BLaER1 treated with 17β-estradiol and CSF1 and Interleukin-3, amounts not matched to agents 10 nM and 100 nM (cell line): ENCODE data around the gene ZC3H18.
A peak's percentile ranks its signal among the peaks of the same experiment; 100 is the strongest.

Source experiments
- H3K27ac ChIP-seq, 11 experiments: shearing (Covaris generic); formaldehyde crosslinking; 2 replicates each; pipeline ENCODE4 v1.8.1; 2022
- H3K27me3 ChIP-seq, 11 experiments: shearing (Covaris generic); formaldehyde crosslinking; 2 replicates each; pipeline ENCODE4 v1.8.1; 2022
- H3K36me3 ChIP-seq, 11 experiments: shearing (Covaris generic); formaldehyde crosslinking; 2 replicates each; pipeline ENCODE4 v1.8.1; 2022
- H3K4me1 ChIP-seq, 10 experiments: shearing (Covaris generic); formaldehyde crosslinking; 2 replicates each; pipeline ENCODE4 v1.8.1; 2022
- H3K4me2 ChIP-seq, 11 experiments: shearing (Covaris generic); formaldehyde crosslinking; 2 replicates each; pipeline ENCODE4 v1.8.1; 2022
- H3K4me3 ChIP-seq, 10 experiments: shearing (Covaris generic); formaldehyde crosslinking; 2 replicates each; pipeline ENCODE4 v1.8.1; 2022
- H3K9ac ChIP-seq, 11 experiments: shearing (Covaris generic); formaldehyde crosslinking; 2 replicates each; pipeline ENCODE4 v1.8.1; 2022
- H3K9me3 ChIP-seq, 11 experiments: shearing (Covaris generic); formaldehyde crosslinking; replicated peaks in 1 of 11; 2 replicates each; pipeline ENCODE4 v1.8.1; 2022
- H4K20me1 ChIP-seq, 11 experiments: shearing (Covaris generic); formaldehyde crosslinking; 2 replicates each; pipeline ENCODE4 v1.8.1; 2022
- Cebpa-rat ChIP-seq, 11 experiments: shearing (Covaris generic); IDR thresholded peaks; 2 replicates each; pipeline ENCODE4 v1.8.1; 2022

The ZC3H18 gene

GRCh38 chr16:88560714-88561484, 9.3 kb upstream of the ZC3H18 start:
- Histone ChIP-seq H3K27me3 (peaks cover 0 to 26% (median 0%) of the 10 kb centered on the region in 11 experiments; a peak in 9 of 22 replicates), H4K20me1 (peaks cover 0 to 10% (median 0%) of the 10 kb centered on the region in 11 experiments; a peak in 3 of 22 replicates), H3K4me3 (no peak overlapping the region), H3K9ac (no peak overlapping the region), H3K36me3 (no peaks in the 10 kb centered on the region; a peak in 1 of 22 replicates), H3K27ac (no peak overlapping the region), H3K9me3 (peaks cover 4 to 12% (median 10%) of the 10 kb centered on the region in 11 experiments; a peak in 19 of 22 replicates), H3K4me1 (peaks cover 20 to 66% (median 51%) of the 10 kb centered on the region in 10 experiments), H3K4me2 (no peak overlapping the region)
- TF ChIP-seq Cebpa-rat (IDR thresholded peaks at IDR 0.05) = no peak

DNA sequence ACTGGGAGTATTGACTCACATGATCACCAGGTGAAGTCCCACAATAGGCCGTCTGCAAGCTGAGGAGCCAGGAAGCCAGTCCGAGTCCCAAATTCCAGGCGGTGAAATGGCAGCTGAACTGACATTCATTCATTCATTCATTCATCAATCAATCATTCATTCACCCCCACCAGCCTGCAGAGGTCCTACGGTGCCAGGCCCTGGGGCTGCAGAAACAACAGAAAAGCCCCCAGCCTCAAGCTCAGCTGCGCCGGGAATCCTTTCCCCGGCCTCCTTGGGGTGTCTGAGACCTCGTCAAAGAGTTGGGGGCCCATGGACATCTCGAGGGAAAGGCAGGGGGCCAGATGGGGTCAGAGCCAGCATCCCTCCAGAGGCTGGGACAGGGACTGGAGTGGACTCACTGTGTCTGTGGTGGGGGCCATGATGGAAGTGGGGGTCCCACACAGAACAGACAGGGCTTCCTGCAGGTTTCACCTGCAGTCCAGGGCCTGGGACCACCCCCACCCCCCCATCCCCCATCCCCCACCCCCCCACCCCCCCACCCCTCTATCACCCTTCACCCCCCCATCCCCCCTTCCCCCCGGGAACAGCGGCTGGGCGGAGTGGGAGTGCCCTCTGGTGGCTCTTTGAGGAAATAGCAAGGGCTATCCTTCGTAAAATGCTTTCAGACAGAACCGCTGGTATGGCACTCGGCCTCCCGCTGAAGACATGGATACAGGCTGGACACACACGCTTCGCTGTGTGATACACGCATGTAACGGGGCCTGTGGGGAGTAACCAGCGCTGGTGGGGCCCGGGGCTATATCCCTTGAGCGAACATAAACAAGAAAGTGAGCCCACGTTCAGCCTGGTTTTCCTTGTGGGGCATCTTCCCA, 8.5 kb upstream of the ZC3H18 start:
- H3K4me1 ChIP-seq = peaks cover 28 to 67% (median 54%) of the 10 kb centered on the region in 10 experiments
- H3K4me3 ChIP-seq = no peak overlapping the region
- peak overlapping the region; percentile 49 to 87 (median 65) for H3K4me2 ChIP-seq
- H3K9me3 ChIP-seq = peaks cover under 1 to 4% (median 1%) of the 10 kb centered on the region in 11 experiments; a peak in 18 of 22 replicates
- H4K20me1 ChIP-seq = peaks cover 0 to 10% (median 0%) of the 10 kb centered on the region in 11 experiments; a peak in 3 of 22 replicates
- no peaks in the 10 kb centered on the region for H3K36me3 ChIP-seq
- H3K27ac ChIP-seq = no peak overlapping the region
- H3K27me3 ChIP-seq = peaks cover 0 to 18% (median 0%) of the 10 kb centered on the region in 11 experiments; a peak in 9 of 22 replicates
- no peak for TF ChIP-seq Cebpa-rat (IDR thresholded peaks at IDR 0.05)
- H3K9ac ChIP-seq = peak overlapping the region in 5 of 11 experiments; percentile 2 to 67 (median 49); a peak in 7 of 22 replicates

GRCh38 chr16:88566158-88566557, 4.0 kb upstream of the ZC3H18 start:
- Histone ChIP-seq H3K9ac (peak overlapping the region in 6 of 11 experiments; percentile 9 to 43 (median 28); a peak in 10 of 22 replicates), H3K4me2 (peak overlapping the region; percentile 27 to 70 (median 62)), H3K27ac (peak overlapping the region in 3 of 11 experiments; percentile 38 to 66 (median 55); a peak in 3 of 22 replicates), H3K27me3 (no peaks in the 10 kb centered on the region), H3K9me3 (peaks cover 0 to 11% (median 0%) of the 10 kb centered on the region in 11 experiments; a peak in 5 of 22 replicates), H3K4me3 (no peak overlapping the region), H3K36me3 (no peaks in the 10 kb centered on the region), H4K20me1 (peaks cover 4 to 16% (median 8%) of the 10 kb centered on the region in 11 experiments; a peak in 19 of 22 replicates), H3K4me1 (peaks cover 25 to 64% (median 58%) of the 10 kb centered on the region in 10 experiments)
- TF ChIP-seq Cebpa-rat (IDR thresholded peaks at IDR 0.05) = no peak

GRCh38 chr16:88568710-88569613, 1.2 kb upstream of the ZC3H18 start:
- Histone ChIP-seq H3K4me3 (peak overlapping the region; percentile 86 to 99 (median 96)), H3K9ac (peak overlapping the region; percentile 79 to 98 (median 90)), H3K27ac (peak overlapping the region; percentile 13 to 95 (median 84); a peak in 20 of 22 replicates)

GRCh38 chr16:88569614-88569984, 604 bp upstream of the ZC3H18 start:
- H3K4me3 ChIP-seq = peak overlapping the region; percentile 86 to 99 (median 96)
- peaks cover 35 to 43% (median 42%) of the 10 kb centered on the region in 11 experiments; a peak in 21 of 22 replicates for H4K20me1 ChIP-seq
- no peaks in the 10 kb centered on the region for H3K27me3 ChIP-seq
- peak overlapping the region; percentile 86 to 100 (median 98) for H3K4me2 ChIP-seq
- H3K27ac ChIP-seq = peak overlapping the region; percentile 13 to 95 (median 84); a peak in 21 of 22 replicates
- peaks cover 21 to 34% (median 31%) of the 10 kb centered on the region in 11 experiments for H3K36me3 ChIP-seq
- peak overlapping the region; percentile 79 to 98 (median 90) for H3K9ac ChIP-seq
- no peak for TF ChIP-seq Cebpa-rat (IDR thresholded peaks at IDR 0.05)
- peaks cover 40 to 66% (median 63%) of the 10 kb centered on the region in 10 experiments for H3K4me1 ChIP-seq
- H3K9me3 ChIP-seq = peaks cover 0 to 11% (median 0%) of the 10 kb centered on the region in 11 experiments; a peak in 5 of 22 replicates

More at GRCh38 chr16:88568710-88569613, 1.2 kb upstream of the ZC3H18 start:
- Histone ChIP-seq H3K36me3 (peaks cover 16 to 27% (median 25%) of the 10 kb centered on the region in 11 experiments), H4K20me1 (peaks cover 32 to 37% (median 36%) of the 10 kb centered on the region in 11 experiments; a peak in 21 of 22 replicates), H3K9me3 (peaks cover 0 to 11% (median 0%) of the 10 kb centered on the region in 11 experiments; a peak in 5 of 22 replicates), H3K27me3 (no peaks in the 10 kb centered on the region), H3K4me2 (peak overlapping the region; percentile 86 to 100 (median 98)), H3K4me1 (peaks cover 40 to 66% (median 63%) of the 10 kb centered on the region in 10 experiments)
- 0 out of 22 replicates have a peak, but pooled peaks of 1 of the 11 experiments have one; percentile 19 for TF ChIP-seq Cebpa-rat (IDR thresholded peaks at IDR 0.05)

- peaks cover 37 to 59% (median 55%) of the 10 kb centered on the region in 10 experiments for H3K4me1 ChIP-seq
- peaks cover 28 to 45% (median 41%) of the 10 kb centered on the region in 11 experiments for H3K36me3 ChIP-seq
- no peak for TF ChIP-seq Cebpa-rat (IDR thresholded peaks at IDR 0.05)
- H3K4me3 ChIP-seq = peak overlapping the region; percentile 86 to 99 (median 96)
- H4K20me1 ChIP-seq = peaks cover 40 to 54% (median 53%) of the 10 kb centered on the region in 11 experiments; a peak in 21 of 22 replicates
- no peaks in the 10 kb centered on the region for H3K27me3 ChIP-seq
- H3K9ac ChIP-seq = peak overlapping the region; percentile 87 to 98 (median 93)
- peak overlapping the region; percentile 87 to 100 (median 96) for H3K4me2 ChIP-seq
- H3K9me3 ChIP-seq = peaks cover 0 to 11% (median 0%) of the 10 kb centered on the region in 11 experiments; a peak in 5 of 22 replicates
- peak overlapping the region; percentile 56 to 95 (median 87) for H3K27ac ChIP-seq
Observed at GRCh38 chr16:88570691-88571092, 489 bp downstream of the ZC3H18 start.

- peaks cover 74 to 90% (median 85%) of the 10 kb centered on the region in 11 experiments for H3K36me3 ChIP-seq
Observed at GRCh38 chr16:88575251-88575650, 5.0 kb downstream of the ZC3H18 start.

More at GRCh38 chr16:88575251-88575650, 5.0 kb downstream of the ZC3H18 start:
- no peaks in the 10 kb centered on the region for H3K27me3 ChIP-seq
- no peak overlapping the region for H3K4me3 ChIP-seq
- H3K4me1 ChIP-seq = peaks cover 15 to 20% (median 18%) of the 10 kb centered on the region in 10 experiments
- H3K27ac ChIP-seq = no peak overlapping the region
- no peak for TF ChIP-seq Cebpa-rat (IDR thresholded peaks at IDR 0.05)
- no peak overlapping the region for H3K4me2 ChIP-seq
- no peaks in the 10 kb centered on the region for H3K9me3 ChIP-seq
- no peak overlapping the region; a peak in 1 of 22 replicates for H3K9ac ChIP-seq
- H4K20me1 ChIP-seq = peaks cover 84 to 99% (median 99%) of the 10 kb centered on the region in 11 experiments; a peak in 21 of 22 replicates
